HEK293 (cell line): Measurements from ENCODE around the gene ZBTB26.

Experiments
- GLIS2 ChIP-seq: fragments of 450-650 bp; formaldehyde crosslinking; IDR thresholded peaks from 2 replicates; pipeline ENCODE4 v1.5.1; 2016; ENCODE audit warnings: missing biosample characterization, missing genetic modification characterization
- HOXA7 ChIP-seq: sonication (generic); formaldehyde crosslinking; IDR thresholded peaks from 2 replicates; pipeline ENCODE4 v1.8.1; 2022; ENCODE audit warnings: missing genetic modification reagents, borderline replicate concordance
- KLF8 ChIP-seq: fragments of 450-650 bp; formaldehyde crosslinking; IDR thresholded peaks from 2 replicates; pipeline ENCODE4 v1.5.1; 2016; ENCODE audit warnings: missing biosample characterization, missing genetic modification characterization
- MEIS1 ChIP-seq: sonication (generic); formaldehyde crosslinking; IDR thresholded peaks from 2 replicates; pipeline ENCODE4 v1.8.1; 2022; ENCODE audit warnings: missing genetic modification reagents, mild to moderate bottlenecking, borderline replicate concordance
- REST ChIP-seq: fragments of 450-650 bp; formaldehyde crosslinking; IDR thresholded peaks from 2 replicates; pipeline ENCODE4 v1.5.1; 2016; ENCODE audit warnings: missing biosample characterization, missing genetic modification characterization
- SCRT1 ChIP-seq: fragments of 450-650 bp; formaldehyde crosslinking; IDR thresholded peaks from 2 replicates; pipeline ENCODE4 v1.5.1; 2016; ENCODE audit warnings: missing biosample characterization, missing genetic modification characterization, borderline replicate concordance
- ZBTB20 ChIP-seq: fragments of 450-650 bp; formaldehyde crosslinking; IDR thresholded peaks from 2 replicates; pipeline ENCODE4 v1.5.1; 2016; ENCODE audit warnings: missing biosample characterization, missing genetic modification characterization
- ZBTB21 ChIP-seq: fragments of 450-650 bp; formaldehyde crosslinking; IDR thresholded peaks from 2 replicates; pipeline ENCODE4 v1.5.1; 2017; ENCODE audit warnings: missing biosample characterization, missing genetic modification characterization
- ZBTB26 ChIP-seq: fragments of 450-650 bp; formaldehyde crosslinking; optimal IDR thresholded peaks from 2 replicates; pipeline ENCODE3; 2016; ENCODE audit warnings: missing biosample characterization, mild to moderate bottlenecking, missing genetic modification characterization
- ZBTB8A ChIP-seq: fragments of 450-650 bp; formaldehyde crosslinking; IDR thresholded peaks from 2 replicates; pipeline ENCODE4 v1.5.1; 2016; ENCODE audit warnings: missing biosample characterization, missing genetic modification characterization
- ZFP69B ChIP-seq: fragments of 450-650 bp; formaldehyde crosslinking; IDR thresholded peaks from 2 replicates; pipeline ENCODE4 v1.5.1; 2016; ENCODE audit warnings: missing biosample characterization, missing genetic modification characterization
- ZIC2 ChIP-seq: fragments of 450-650 bp; formaldehyde crosslinking; IDR thresholded peaks from 2 replicates; pipeline ENCODE4 v1.5.1; 2016; ENCODE audit warnings: missing biosample characterization, missing genetic modification characterization
- ZNF202 ChIP-seq: fragments of 450-650 bp; formaldehyde crosslinking; IDR thresholded peaks from 2 replicates; pipeline ENCODE4 v1.5.1; 2016; ENCODE audit warnings: missing biosample characterization, missing genetic modification characterization, borderline replicate concordance
- ZNF211 ChIP-seq: fragments of 450-650 bp; formaldehyde crosslinking; IDR thresholded peaks from 2 replicates; pipeline ENCODE4 v1.5.1; 2016; ENCODE audit warnings: low read depth, missing biosample characterization, missing genetic modification characterization
- ZNF416 ChIP-seq: fragments of 450-650 bp; formaldehyde crosslinking; IDR thresholded peaks from 2 replicates; pipeline ENCODE4 v1.5.1; 2016; ENCODE audit warnings: missing biosample characterization, missing genetic modification characterization
- ZNF426 ChIP-seq: fragments of 450-650 bp; formaldehyde crosslinking; IDR thresholded peaks from 2 replicates; pipeline ENCODE4 v1.5.1; 2017; ENCODE audit warnings: missing biosample characterization, missing genetic modification characterization, mild to moderate bottlenecking, inconsistent platforms, moderate library complexity
- ZNF48 ChIP-seq: fragments of 450-650 bp; formaldehyde crosslinking; IDR thresholded peaks from 2 replicates; pipeline ENCODE4 v1.5.1; 2016; ENCODE audit warnings: missing biosample characterization, missing genetic modification characterization
- ZNF510 ChIP-seq: fragments of 450-650 bp; formaldehyde crosslinking; IDR thresholded peaks from 2 replicates; pipeline ENCODE4 v1.5.1; 2018; ENCODE audit warnings: mild to moderate bottlenecking, missing genetic modification characterization, missing biosample characterization; ENCODE audit not compliant: insufficient replicate concordance
- ZNF596 ChIP-seq: fragments of 450-650 bp; IDR thresholded peaks from 2 replicates; pipeline ENCODE4 v1.5.0; 2018; ENCODE audit warnings: missing biosample characterization, mild to moderate bottlenecking, missing genetic modification characterization, moderate library complexity
- ZNF600 ChIP-seq: fragments of 450-650 bp; formaldehyde crosslinking; IDR thresholded peaks from 2 replicates; pipeline ENCODE4 v1.5.1; 2016; ENCODE audit warnings: missing biosample characterization, missing genetic modification characterization
- ZNF677 ChIP-seq: fragments of 450-650 bp; IDR thresholded peaks from 2 replicates; pipeline ENCODE4 v1.5.0; 2018; ENCODE audit warnings: missing biosample characterization, mild to moderate bottlenecking, missing genetic modification characterization, moderate library complexity
- ZNF837 ChIP-seq: fragments of 450-650 bp; formaldehyde crosslinking; IDR thresholded peaks from 2 replicates; pipeline ENCODE4 v1.5.1; 2016; ENCODE audit warnings: missing biosample characterization, missing genetic modification characterization
- TF ChIP-seq, protein P1 (sequence below): fragments of 450-650 bp; formaldehyde crosslinking; IDR thresholded peaks from 2 replicates; pipeline ENCODE4 v1.5.1; 2016; ENCODE audit warnings: missing biosample characterization, missing genetic modification characterization
- TF ChIP-seq, protein P2 (sequence below): fragments of 450-650 bp; formaldehyde crosslinking; IDR thresholded peaks from 2 replicates; pipeline ENCODE4 v1.5.1; 2016; ENCODE audit warnings: missing biosample characterization, missing genetic modification characterization
- TF ChIP-seq, protein P3 (sequence below): sonication (generic); formaldehyde crosslinking; IDR thresholded peaks from 2 replicates; pipeline ENCODE4 v1.8.1; 2022; ENCODE audit warnings: mild to moderate bottlenecking, moderate library complexity, missing genetic modification reagents

Gene ZBTB26

DNA sequence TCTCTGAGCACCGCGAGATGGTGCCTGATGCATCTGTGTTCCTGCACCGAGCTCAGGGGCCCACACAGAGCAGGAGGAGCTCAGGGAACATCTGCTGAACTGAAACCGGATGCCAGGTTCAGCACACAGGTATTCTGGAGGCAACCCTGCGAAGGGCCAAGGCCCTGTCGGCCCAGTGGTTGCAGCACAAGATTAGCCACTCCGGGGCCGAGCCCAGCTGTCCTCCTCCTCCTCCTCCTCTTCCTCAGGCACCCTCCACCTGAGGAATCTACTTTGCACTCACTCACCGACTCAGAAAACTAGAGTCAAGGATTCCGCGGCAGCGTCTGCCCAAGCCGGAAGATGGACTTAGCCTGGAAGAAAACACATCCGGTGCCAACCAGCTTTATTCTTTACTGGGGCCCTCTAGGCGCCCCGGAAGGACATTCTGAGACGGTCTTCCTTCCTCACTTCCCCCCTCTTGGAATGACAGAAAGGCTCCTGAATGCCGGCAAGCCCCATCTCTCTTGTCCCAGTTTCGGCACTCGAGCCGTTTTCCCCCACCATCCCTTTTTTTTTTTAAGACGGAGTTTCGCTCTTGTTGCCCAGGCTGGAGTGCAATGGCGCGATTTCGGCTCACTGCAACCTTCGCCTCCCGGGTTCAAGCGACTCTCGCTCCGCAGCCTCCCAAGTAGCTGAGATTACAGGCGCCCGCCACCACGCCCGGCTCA lies 18.2 kb downstream of the ZBTB26 start, which contains the start of gene ZBTB6 (continued):
- TF ChIP-seq, protein P1, sequence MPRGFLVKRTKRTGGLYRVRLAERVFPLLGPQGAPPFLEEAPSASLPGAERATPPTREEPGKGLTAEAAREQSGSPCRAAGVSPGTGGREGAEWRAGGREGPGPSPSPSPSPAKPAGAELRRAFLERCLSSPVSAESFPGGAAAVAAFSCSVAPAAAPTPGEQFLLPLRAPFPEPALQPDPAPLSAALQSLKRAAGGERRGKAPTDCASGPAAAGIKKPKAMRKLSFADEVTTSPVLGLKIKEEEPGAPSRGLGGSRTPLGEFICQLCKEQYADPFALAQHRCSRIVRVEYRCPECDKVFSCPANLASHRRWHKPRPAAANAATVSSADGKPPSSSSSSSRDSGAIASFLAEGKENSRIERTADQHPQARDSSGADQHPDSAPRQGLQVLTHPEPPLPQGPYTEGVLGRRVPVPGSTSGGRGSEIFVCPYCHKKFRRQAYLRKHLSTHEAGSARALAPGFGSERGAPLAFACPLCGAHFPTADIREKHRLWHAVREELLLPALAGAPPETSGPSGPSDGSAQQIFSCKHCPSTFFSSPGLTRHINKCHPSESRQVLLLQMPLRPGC (tag by site-specific recombination) = no peak
- TF ChIP-seq ZNF426 = no peak
- TF ChIP-seq HOXA7 = no peak
- TF ChIP-seq ZBTB20 (tag by site-specific recombination) = no peak
- TF ChIP-seq ZNF596 (tag by site-specific recombination) = no peak
- no peak for TF ChIP-seq ZIC2
- TF ChIP-seq ZBTB8A (tag by site-specific recombination) = no peak
- TF ChIP-seq REST (tag by site-specific recombination) = no peak
- TF ChIP-seq ZBTB26 (tag by site-specific recombination) = peak; percentile 11
- TF ChIP-seq ZNF837 (tag by site-specific recombination) = no peak
- TF ChIP-seq ZNF600 (tag by site-specific recombination) = peak; percentile 88; the same call in 1 of the 2 replicates
- 0 out of 2 replicates have a peak, but pooled peaks have one; percentile 32 for TF ChIP-seq KLF8
- peak; percentile 65 for TF ChIP-seq ZFP69B (tag by site-specific recombination)
- TF ChIP-seq, protein P2, sequence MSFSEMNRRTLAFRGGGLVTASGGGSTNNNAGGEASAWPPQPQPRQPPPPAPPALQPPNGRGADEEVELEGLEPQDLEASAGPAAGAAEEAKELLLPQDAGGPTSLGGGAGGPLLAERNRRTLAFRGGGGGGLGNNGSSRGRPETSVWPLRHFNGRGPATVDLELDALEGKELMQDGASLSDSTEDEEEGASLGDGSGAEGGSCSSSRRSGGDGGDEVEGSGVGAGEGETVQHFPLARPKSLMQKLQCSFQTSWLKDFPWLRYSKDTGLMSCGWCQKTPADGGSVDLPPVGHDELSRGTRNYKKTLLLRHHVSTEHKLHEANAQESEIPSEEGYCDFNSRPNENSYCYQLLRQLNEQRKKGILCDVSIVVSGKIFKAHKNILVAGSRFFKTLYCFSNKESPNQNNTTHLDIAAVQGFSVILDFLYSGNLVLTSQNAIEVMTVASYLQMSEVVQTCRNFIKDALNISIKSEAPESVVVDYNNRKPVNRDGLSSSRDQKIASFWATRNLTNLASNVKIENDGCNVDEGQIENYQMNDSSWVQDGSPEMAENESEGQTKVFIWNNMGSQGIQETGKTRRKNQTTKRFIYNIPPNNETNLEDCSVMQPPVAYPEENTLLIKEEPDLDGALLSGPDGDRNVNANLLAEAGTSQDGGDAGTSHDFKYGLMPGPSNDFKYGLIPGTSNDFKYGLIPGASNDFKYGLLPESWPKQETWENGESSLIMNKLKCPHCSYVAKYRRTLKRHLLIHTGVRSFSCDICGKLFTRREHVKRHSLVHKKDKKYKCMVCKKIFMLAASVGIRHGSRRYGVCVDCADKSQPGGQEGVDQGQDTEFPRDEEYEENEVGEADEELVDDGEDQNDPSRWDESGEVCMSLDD (tag by site-specific recombination) = no peak
- TF ChIP-seq ZBTB21 = no peak
- no peak for TF ChIP-seq MEIS1 (CRISPR knock-in tag)
- TF ChIP-seq GLIS2 (tag by site-specific recombination) = no peak
- TF ChIP-seq ZNF416 (tag by site-specific recombination) = no peak
- no peak for TF ChIP-seq ZNF202 (tag by site-specific recombination)
- peak; percentile 61 for TF ChIP-seq SCRT1
- TF ChIP-seq ZNF48 (tag by site-specific recombination) = no peak
- TF ChIP-seq, protein P3, sequence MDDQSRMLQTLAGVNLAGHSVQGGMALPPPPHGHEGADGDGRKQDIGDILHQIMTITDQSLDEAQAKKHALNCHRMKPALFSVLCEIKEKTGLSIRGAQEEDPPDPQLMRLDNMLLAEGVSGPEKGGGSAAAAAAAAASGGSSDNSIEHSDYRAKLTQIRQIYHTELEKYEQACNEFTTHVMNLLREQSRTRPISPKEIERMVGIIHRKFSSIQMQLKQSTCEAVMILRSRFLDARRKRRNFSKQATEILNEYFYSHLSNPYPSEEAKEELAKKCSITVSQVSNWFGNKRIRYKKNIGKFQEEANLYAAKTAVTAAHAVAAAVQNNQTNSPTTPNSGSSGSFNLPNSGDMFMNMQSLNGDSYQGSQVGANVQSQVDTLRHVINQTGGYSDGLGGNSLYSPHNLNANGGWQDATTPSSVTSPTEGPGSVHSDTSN (CRISPR knock-in tag) = no peak
- TF ChIP-seq ZNF677 (tag by site-specific recombination) = no peak
- TF ChIP-seq ZNF211 (tag by site-specific recombination) = no peak
- no peak for TF ChIP-seq ZNF510
